GM19324 (cell line): Measurements from ENCODE around the gene LPIN1.
A peak's percentile ranks its signal among the peaks of the same experiment; 100 is the strongest.

Experiments used
- ATAC-seq: cut with Tn5 transposase; IDR thresholded peaks from one replicate; pipeline ENCODE4 v1.9.1; 2021; ENCODE audit warnings: mild to moderate bottlenecking, moderate library complexity; ENCODE audit not compliant: unreplicated experiment, low FRiP score

The LPIN1 gene

DNA sequence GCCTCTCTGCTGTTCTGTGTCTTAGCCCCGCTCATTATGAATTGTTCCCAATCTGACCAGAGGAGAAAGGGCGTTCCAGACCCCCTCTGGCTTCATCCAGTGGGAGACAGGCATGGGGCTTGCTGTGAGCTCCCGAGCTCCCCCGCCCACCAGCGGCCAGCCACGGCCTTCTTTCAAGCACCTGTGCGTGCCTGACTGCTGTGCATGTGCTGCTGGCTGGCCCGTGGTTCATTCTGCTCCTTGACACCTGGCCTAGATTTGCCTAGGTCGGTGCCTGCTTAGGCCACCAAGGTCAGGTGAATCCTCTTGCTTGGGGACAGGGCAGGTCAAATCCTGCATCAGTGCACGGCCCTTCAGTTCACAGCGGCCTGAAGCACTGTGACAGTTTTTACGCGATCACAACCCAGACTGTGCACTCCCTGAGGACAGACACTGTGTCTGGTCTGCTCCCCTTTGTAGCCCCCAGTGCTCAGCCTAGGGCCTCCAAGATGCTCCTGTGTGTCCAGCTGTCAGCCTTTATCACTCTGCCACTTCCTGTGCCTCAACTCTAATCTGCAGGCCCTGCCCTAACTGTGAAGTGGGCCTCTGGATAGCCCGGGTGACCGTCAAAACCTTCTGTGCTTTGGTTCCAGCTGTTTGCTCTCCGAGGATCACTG is 3.6 kb upstream of the LPIN1 start:
- no peak for ATAC-seq

DNA sequence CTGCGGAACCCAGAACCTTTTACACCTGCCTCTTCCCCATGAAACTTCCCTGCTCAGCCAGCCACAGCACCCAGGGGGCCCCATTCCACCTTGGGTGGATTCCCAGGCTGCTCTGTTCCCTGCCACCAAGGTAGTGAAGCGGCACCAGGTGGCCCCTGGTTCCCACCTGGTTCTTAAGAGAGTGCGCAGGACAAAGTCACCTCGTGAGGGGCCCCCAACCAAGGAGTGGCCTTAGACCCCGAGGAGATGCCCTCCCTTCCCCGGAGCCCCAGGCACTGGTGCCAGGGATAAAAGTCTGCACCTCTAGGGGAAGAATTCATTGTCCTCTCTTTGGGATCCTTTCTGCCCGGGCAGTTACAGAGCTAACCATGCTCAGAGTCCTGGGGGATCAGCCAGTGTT is 3.1 kb upstream of the LPIN1 start:
- ATAC-seq: no peak

DNA sequence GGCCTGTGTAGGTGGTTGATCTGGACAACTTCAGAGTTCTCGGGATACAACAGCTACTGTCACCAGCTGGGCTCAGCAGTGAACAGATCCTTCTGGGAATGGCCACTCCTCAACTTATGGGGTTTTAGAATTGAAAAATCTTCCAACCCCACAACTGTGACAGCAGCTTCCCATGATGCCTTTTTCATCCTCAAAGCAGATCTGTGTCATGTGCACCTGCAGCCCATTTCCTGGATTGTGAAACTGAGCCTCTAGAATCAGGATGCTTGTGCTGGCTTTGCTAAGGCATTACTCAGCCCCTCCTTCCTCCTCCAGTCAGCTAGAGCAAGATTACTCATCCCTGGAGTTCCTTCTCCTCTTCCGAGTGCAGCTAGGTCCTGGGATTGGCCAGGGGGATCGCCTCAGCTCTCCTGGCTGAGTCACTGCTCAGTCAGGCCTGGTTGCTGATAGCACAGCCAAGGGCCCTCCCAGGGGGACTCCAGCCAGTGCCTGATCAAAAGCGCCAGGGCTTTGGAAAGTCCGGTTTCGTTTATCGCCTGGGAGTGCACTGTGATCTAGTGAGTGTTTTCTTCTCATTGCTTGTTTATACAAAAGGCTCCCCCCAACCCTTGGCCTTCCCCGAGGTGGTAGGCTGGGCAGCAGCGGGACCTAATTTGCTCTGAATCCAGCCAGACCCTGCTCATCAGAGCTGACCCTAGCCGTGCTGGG is 2.4 kb upstream of the LPIN1 start:
- ATAC-seq: peak; percentile 40

DNA sequence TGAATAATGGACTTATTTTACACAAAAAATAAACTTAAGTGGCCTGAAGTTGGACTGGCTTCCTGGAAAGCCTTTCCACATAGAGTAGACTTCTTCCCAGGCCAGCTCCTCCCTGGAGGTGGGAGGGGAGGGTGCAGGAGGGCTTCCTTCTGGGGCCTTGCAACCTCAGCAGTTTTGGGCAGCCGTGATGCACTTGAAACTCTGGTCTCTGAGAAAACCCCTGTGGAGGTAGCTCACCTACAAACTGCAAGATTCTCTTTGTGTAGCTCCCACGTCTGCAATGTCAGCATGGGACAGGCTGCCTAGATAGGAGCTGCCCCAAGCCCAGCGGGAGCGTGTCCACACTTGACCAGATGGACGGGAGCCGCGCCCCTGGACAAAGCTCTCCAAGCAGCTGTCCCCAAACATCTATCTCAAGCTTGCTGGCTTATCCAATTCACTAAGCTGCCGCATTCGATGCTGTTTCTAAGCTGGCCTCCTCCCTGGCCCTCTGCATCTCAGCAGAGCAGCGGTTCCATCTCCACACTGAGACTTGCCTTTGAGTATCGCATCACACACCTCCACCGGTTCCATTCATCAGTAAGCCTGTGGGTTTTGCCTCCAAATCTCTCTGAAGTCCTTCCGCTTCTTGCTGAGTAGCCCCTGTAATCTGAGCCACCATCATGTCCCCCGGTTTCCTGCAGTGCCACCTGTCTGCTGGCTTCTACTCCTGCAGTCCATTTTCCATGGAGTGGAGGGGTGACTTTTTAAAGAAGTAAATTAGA is 1.6 kb upstream of the LPIN1 start:
- no peak for ATAC-seq

DNA sequence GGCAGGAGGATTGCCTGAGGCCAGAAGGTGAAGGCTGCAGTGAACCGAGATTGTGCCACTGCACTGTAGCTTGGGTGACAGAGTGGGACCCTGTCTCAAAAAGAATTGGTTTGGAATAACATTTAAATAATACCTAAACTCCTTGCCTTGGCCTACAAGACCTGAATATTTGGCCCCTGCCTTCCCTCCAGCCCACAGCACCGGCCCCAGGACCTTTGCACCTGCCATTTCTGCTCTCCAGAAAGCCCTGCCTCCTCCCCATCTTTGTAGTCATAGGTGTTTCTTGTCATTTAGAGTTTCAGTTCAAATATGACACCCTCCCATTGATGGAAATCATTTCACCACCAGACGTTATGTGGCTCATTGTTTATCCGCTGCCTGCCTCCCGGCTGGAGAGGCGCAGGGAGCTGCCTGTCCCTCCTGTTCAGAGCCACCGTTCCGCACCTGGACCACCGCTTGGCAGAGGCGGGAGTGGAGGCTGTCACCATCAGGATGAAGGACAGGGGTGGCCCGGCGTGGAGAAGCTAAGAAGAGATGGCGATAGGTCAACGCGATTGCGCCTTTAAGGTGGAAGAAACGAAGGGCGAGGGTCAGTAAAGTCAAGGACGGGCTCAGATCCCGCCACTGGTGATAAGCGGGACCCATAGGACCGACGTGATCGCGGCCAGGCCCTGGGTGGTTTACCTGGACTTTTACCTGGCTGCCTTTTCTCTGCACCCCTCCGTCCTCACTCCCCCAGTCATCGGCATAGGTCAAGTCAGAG is 638 bp upstream of the LPIN1 start:
- ATAC-seq: no peak

DNA sequence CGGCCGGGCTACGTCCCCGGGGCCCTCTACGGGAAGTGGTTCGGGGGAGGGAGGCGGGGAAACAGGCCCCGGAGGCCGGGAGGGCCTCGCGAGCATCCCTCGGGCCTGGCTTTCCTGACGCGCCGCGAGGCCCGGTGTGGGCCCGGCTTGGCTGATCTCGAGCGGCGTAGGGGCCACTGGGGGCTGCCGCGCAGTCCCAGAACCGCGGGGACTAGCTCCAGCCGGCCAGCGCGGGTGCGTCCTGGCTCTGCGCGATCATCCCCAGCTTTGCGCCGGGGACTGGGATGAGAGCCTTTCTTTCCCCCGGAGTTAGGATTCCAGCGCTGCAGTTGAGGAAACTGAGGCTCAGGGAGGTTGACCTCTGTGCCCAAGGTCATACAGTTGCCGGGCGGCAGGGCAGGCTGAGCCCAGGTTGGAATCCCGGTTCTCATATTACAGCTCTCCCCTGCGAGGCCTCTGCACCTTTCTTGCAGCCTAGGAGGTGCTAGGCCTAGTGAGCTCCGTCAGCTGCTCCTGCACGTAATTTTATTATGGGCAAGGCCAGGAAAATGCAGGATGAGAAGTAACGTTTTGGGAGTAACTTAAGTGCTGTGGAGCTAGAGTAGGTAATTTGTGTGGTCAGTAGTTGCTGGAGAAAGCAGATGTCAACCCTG is 501 bp downstream of the LPIN1 start:
- ATAC-seq: peak; percentile 12

DNA sequence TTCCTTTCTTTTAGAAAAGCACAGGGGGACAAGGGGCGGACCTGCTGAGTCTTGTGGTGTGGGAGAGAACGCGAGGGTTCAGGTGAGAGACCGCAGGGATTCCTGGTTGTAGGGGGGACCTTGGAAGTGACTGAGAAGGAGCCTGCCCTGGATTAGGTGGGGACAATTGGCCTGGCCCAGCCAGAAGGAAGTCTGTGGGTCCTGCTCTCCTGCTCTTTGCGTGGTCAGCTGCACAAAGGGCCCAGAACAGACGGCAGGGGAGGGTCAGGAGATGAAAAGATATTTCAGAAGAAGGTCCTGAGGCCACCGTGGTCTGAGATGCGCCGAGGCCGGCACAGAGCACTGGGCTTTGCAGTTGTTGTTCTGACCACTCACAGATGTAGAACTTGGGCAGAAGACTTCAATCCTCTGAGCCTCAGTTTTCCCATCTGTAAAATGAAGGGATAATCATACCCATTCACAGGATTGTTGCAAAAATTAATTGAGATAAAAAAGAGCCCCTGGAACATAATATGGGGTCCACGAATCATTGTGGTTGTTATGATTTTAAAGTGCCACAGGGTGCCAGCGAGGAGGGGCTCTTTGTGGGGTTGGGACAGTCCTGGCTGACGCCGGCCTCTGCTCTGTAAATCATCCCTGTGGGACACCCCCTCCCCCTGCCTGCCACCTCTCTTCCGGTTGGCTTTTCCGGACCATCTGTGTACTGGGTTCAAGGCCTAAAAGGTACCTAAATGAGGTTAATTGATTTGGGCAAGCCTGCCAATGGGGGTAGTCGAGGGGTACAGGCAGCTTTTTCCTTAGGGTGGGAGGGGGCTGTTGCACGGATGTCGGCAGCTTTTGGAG is 1.8 kb downstream of the LPIN1 start:
- ATAC-seq: no peak

DNA sequence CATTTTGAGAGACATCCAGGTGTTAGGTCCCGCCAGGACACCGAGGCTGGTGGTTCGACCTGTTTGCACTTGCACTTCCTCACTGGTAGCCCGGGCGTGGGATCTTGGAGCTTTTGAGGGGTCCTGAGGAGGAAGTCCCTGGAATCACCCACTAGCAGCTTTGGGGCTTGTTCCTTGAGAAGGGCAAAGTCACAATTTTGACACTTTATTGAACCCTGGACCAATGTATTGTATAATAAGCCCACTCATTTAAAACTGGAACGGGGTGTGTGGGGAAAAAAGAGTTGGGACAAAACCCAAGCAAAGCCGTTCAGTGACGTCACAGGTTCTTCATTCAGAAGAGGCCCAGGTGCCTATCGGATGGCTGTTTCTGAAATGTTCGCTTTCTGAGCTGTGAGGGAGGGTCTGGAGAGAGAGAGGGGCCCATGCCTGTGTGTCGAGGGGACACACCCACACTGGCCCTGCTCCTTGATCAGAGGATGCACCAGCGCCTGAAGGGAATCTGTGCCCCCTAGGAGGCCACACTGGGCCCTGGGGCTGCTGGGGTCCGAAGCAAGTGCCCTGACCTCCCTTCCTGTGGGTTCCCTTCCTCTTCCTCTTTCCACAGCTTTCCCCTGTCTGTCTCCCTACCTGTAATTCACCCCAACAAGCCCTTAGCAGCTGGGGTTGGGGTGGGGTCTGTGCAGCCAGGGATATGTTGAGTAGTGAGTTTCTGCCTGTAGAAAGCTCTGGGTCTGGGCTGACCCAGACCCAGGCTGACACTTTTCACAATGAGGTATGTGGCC is 2.6 kb downstream of the LPIN1 start:
- ATAC-seq: no peak

DNA sequence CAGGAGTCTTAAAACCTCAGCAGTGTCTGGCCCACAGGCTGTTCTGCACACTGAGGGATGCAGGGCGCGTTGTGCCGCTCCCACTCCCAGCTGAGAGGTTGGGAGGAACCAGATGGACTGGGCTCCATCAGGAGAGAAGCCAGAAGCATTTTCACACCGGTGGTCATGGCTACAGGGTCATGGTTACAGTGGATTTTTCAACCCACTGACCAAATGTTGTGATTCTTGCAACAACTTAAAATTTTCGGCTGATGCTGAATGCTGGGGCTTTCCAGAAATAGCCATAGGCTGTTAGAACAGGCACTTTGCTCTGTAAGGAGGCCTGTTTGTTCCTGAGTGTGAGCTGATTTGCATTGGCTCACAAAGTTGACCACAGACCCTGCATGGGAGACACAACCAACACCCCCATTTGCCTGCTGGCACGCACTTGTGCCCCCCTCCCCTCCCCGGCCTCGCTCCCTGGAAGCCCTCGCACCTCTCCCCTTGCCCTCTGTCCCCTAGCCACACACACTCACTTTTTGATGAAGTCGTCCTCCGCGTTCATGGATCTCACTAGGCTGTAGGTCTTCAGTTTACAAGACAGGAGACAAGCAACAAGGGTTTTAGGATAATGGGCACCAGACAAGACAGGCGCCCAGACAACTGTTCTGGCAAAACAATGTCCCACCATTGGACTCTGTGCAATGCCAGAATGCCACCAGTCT is 3.4 kb downstream of the LPIN1 start:
- peak; percentile 24 for ATAC-seq

DNA sequence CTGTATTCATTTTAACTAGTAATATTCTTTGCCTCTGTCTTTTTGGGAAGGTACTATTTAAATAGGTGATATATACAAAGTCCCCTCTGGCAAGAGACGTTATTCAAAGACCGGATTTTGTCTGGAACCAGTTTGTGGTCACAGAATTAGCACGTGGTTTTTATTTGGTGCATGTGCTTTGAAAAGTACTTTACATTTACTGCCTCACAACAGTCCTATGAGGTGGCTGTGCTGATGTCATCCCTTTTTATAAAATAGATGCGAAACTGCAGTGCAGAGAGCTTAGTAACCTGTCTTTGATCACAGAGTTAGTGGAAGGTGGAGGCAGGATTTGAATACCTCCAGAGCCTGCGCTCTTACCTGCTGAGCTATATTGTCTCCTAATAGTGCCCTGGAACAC is 4.0 kb downstream of the LPIN1 start:
- ATAC-seq: peak; percentile 32

DNA sequence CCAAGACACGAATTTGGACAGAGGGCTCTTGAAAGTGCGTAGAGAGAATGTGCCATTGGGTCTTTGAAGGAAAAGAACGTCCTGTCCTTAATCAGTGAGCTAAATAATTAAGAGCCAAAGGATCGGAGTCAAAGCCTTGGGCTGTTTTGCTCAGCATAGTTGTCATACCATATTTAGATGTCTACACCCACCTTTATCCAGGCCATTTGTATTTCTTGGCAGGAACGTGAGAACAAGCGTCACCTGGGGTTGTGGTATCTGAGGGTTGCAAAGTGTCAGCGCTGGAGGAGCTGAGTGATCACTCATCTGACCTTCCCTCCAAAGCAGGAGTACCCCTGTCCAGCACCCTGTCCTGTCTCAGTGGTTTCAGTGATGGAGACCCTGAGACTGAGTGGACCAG is 4.5 kb downstream of the LPIN1 start:
- no peak for ATAC-seq

DNA sequence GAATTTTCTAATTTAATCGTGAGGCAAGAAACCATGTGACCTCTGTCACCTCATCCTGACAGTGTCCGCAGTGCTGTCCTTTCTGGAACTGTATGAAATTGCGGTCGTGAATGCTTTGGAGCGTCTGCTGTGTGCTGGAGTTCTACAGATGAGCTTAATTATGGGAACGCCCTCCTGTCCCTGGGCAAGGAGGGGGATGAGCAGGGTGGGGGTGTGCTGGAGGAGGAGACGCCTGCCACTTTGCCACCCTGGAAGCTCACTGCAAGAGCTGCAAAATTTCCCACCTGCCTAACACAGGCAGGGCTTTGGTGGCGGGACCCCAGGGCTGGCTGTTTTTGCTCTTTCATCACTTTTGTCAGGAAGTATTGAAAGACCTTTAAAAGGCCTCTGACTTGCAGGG is 6.5 kb downstream of the LPIN1 start:
- no peak for ATAC-seq

DNA sequence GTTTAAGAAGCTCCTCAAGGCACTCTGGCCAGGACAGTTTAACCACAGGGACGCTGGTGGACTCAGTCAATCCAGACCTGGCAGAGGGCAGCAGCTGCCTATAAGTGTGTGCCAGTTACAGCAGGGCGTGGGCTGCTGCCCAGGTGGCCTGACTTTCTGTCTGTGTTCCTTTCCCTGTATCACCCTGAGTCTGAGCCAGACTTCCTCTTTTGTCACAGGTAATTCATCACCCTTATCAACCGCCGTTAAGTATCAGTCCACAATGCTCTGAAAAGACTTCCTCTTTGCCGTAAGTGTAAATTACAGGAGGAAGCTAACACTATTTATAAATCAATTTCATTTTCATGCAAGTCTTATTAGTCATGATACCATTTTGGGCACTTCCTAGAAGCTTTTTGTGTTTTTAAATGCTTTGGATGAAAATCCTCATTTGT is 7.0 kb downstream of the LPIN1 start:
- peak; percentile 83 for ATAC-seq

DNA sequence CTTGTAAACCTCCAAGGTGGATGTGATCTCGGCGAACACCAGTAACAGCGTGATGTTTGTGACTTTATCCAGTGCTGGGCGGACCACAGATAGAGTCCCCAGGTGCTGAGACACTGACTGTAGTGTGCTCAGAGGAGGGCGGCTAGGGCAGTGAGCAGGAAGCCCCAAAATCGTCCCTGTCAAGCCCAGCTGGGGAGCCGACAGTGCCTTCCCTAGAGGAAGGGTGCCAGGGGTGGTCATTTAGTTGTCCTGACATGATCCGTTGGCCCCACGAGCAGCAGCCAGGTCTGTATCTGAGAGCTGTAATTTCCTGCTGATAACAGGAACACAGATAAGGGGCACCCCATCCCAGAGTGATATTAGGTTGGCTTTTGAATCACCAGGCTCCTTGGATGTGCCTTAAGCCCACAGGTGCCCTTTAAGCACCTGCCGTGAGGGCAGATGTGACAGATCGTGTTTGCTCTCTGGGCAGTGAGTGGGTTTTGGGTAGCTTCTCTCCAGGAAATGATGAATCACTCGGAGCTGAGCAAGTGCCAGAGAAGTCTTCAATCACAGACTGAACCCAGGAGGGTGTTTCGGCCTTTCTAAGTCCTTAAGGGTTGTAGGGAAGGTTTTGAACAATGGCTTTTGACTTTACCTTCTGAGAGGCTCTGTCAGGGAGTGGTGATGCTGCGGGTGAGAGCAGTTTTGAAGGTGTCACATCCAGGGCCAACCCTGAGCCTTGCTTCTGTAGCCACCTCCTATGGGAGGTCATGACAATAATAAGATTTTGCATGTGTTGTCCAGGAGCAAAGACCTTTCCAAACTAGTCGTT is 7.7 kb downstream of the LPIN1 start:
- peak; percentile 32 for ATAC-seq

DNA sequence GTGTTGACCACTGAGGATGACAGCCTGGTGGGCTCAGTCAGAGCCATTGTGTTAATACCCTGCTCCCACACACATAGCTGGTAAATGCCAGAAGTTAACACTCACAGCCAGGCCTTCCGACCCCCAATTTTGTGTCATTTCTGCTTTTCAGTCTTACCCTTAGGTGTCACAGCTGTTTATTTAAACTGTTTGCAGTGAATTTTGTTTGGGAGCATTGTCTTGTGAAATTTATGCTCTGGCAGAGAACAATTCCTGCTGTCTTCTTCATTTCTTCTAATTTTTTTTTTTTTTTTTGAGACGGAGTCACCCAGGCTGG is 8.2 kb downstream of the LPIN1 start:
- ATAC-seq: no peak

DNA sequence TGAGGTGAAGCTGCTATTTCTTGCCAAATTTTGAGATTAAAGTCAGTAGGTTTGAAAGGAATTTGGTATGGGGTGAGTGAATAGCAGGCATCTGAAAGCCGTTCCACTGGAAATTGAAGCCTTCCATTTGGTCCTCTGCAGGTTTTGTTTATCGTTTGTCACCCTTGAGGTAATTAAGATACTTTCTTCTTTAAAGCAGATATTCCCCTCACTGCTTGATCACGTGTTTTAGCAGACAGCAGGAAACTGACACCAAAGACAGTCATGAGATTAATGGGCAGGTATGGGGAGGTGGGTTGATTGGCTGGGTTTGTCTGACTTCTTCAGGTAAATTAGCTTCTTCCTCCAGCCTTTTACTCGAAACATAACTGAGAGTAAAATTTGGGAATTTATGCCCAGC is 10.7 kb downstream of the LPIN1 start:
- no peak for ATAC-seq

DNA sequence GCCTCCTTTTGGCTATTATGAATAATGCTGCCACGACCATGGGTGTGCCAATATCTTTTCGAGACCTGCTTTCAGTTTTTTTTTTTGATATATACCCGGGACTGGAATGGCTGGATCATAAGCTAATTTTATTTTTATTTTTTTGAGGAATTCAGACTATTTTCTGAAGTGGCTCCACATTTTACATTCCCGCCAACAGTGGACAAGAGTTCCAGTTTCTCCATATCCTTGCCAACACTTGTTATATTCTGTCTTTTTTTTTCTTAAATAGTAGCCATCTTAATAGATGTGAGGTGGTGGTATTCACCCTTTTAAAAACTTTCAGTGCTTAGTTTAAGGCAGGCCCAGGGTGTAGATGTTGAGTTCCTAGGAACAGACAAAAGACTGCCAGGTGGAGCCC is 11.8 kb downstream of the LPIN1 start:
- ATAC-seq: no peak

DNA sequence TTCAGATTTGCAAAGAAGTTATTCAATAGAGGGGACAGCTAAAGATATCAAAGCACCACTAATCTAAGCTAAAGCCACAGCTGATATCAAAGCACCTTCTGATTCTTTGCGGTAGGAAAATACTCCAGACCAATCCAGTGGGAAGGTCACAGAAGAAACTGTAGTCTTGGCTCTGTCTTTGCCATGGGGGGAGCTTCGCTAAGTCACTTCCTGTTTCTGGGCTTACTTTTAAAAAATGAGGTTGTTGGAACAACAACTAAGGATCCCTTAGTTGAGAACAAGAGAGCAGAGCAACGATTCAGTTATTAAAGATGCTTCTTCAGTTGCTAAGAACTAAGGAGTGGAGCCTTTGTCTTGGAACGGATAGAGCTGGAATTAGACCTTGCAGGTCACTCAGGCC is 12.2 kb downstream of the LPIN1 start:
- no peak for ATAC-seq
